ENCODE results near the gene ARNT2.
"Not testable (repeated sequence)": the region's sequence is repeated elsewhere in the genome, so short reads cannot be mapped to it uniquely, and the experiment has no call there.

Gene ARNT2

DNA sequence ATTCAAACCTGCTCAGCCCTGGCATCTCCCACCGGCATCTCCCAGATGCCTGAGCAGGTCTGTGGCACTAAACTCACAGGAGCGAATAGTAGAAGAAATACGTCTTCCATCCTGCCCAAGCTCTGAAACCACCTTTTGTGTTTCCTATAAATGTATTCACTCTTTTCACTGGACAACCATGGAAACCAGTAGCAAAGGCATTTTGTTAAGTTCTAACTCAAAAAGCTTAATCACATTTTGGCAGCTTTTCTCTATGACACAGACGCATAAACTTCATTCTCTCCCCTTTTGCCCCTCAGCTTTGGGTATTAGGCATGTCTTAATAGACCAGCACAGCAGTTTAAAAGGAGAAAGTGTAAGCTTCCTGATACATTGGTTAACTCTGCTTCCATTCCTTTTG, 24.5 kb upstream of the ARNT2 start:
- no peak for FAIRE-seq
- DNase-seq (ENCODE audit: insufficient read length, low spot score): no peak
- TF ChIP-seq, protein P1, sequence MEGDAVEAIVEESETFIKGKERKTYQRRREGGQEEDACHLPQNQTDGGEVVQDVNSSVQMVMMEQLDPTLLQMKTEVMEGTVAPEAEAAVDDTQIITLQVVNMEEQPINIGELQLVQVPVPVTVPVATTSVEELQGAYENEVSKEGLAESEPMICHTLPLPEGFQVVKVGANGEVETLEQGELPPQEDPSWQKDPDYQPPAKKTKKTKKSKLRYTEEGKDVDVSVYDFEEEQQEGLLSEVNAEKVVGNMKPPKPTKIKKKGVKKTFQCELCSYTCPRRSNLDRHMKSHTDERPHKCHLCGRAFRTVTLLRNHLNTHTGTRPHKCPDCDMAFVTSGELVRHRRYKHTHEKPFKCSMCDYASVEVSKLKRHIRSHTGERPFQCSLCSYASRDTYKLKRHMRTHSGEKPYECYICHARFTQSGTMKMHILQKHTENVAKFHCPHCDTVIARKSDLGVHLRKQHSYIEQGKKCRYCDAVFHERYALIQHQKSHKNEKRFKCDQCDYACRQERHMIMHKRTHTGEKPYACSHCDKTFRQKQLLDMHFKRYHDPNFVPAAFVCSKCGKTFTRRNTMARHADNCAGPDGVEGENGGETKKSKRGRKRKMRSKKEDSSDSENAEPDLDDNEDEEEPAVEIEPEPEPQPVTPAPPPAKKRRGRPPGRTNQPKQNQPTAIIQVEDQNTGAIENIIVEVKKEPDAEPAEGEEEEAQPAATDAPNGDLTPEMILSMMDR (IDR thresholded peaks at IDR 0.05; ENCODE audit: insufficient read depth, missing control alignments): no peak

DNA sequence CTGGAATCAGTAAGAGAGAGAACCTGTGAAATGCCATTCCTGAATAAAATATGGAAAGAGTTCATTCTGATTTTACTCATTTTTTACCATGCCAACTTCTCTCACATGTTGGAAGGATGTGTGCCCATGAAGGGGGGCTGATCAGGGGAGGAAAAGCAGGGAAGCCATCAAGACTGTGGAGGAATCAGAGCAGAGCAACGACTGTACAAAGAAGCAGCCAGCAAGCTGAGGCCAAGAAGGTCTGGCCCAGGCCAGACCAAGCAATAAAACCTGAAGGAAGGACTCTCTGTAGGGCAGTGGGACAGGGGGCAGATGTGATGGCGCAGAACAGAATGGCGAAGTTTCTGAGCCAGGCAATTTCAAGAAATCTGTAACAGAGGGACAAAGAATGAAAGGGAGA, 24.0 kb upstream of the ARNT2 start:
- DNase-seq (ENCODE audit: insufficient read length, low spot score) (no peak), FAIRE-seq (no peak)
- TF ChIP-seq, protein P1 (IDR thresholded peaks at IDR 0.05; ENCODE audit: insufficient read depth, missing control alignments): no peak

DNA sequence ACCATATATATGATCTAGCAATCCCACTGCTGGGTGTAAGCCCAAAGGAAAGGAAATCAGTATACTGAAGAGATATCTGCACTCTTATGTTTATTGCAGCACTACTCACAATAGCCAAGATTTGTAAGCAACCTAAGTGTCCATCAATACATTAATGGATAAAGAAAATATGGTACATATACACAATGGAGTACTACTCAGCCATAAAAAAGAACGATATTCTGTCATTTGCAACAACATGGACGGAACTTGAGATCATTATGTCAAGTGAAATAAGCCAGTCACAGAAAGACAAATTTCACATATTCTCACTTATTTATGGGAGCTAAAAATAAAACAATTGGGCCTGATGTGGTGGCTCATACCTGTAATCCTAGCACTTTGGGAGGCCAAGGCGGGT, 21.9 kb upstream of the ARNT2 start:
- no peak for FAIRE-seq
- DNase-seq (ENCODE audit: insufficient read length, low spot score): no peak
- TF ChIP-seq, protein P1 (IDR thresholded peaks at IDR 0.05; ENCODE audit: insufficient read depth, missing control alignments): no peak

DNA sequence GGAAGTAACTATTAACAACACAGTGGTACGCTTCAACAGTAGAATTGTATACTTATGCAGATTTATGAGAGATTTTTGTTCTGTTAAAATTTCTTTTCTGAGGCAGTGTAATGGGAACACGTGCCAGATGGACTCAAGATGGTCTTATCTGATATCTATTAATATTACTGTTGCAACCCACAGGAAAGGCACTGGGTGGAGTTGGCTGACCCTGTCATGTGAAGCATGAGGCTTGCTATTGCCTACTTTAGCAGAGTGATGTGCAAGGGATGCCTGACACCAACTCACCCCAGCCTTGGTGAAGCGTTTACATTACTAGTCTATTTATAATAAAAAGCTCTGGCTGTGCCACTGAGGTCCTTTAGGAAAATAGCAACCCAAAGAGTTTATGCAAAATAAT, 19.8 kb upstream of the ARNT2 start:
- DNase-seq (ENCODE audit: insufficient read length, low spot score) (no peak), FAIRE-seq (no peak)
- TF ChIP-seq, protein P1 (IDR thresholded peaks at IDR 0.05; ENCODE audit: insufficient read depth, missing control alignments): no peak

DNA sequence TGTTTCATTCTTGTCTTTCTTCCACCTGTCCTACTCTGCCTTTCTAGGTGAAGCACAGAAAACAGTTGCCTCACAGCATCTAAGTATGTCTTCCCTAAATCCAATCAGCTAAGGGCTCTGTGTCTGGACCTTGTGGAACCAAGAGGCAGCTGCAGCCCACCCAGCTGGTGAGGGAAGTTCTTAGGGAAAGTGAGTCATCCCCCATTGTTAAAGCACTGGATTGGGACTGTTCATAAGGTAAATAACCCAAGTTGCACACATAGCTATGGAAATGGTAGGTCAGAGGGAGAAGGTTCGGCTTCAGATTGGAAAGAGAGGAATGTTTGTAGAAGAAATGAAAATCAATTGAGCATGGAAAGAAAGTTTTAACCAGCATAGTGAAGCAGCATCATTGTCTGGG, 18.0 kb upstream of the ARNT2 start:
- DNase-seq (ENCODE audit: insufficient read length, low spot score) (no peak), FAIRE-seq (no peak)
- TF ChIP-seq, protein P1 (IDR thresholded peaks at IDR 0.05; ENCODE audit: insufficient read depth, missing control alignments): no peak

DNA sequence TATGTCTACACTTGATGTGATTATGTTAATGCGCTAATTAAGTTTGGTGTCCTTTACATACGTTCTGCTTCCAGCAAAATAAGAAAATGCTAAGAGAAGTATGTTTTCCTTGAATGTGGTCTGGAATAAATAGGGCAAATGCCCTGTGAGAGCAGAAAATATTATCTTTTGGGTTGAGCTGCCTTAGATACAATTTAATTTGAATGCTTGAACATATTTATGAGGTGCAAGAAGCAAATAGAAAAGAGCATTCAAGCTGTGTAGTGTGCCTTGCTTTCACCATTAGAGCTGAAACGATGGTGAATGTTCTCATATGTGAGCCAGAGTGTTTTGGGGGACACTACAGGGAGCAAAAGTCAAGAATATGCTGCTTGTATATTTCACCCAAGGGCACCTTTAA, 15.9 kb upstream of the ARNT2 start:
- no peak for FAIRE-seq
- TF ChIP-seq, protein P1 (IDR thresholded peaks at IDR 0.05; ENCODE audit: insufficient read depth, missing control alignments): no peak

DNA sequence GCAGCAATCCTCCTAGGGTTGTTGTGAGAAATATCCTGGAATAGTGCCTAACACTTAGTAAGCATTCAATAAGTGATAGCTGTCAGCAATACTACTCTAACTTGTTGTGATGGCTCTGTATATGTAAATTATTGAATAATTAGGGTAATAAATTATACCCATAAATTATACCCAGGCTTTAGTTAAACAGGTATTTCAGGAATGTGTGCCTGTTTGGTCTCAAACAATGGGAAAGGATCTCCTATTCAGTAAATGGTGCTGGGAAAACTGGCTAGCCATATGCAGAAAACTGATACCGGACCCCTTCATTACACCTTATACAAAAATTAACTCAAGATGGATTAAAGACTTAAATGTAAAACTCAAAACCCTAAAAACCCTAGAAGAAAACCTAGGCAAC, 14.8 kb upstream of the ARNT2 start:
- TF ChIP-seq, protein P1 (IDR thresholded peaks at IDR 0.05; ENCODE audit: insufficient read depth, missing control alignments): no peak
- no peak for DNase-seq (ENCODE audit: insufficient read length, low spot score)
- no peak for FAIRE-seq

More for the DNA sequence above, 15.9 kb upstream of the ARNT2 start:
- DNase-seq (ENCODE audit: insufficient read length, low spot score): no peak

DNA sequence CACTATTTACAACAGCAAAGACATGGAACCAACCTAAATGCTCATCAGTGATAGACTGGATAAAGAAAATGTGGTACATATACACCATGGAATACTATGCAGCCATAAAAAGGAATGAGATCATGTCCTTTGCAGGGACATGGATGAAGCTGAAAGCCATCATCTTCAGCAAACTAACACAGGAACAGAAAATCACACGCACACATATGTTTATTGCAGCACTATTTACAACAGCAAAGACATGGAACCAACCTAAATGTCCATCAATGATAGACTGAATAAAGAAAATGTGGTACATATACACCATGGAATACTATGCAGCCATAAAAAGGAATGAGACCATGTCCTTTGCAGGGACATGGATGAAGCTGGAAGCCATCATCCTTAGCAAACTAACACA, 13.2 kb upstream of the ARNT2 start:
- not testable (repeated sequence) for FAIRE-seq

More for the DNA sequence above, 13.2 kb upstream of the ARNT2 start:
- DNase-seq (ENCODE audit: insufficient read length, low spot score): not testable (repeated sequence)
